Panc1 (cell line): ENCODE data around the gene KCNG1.

Source experiments
- CTCF ChIP-seq: fragments of 450-650 bp; IDR thresholded peaks from 2 replicates; pipeline ENCODE4 v1.5.1; 2017; ENCODE audit warnings: mild to moderate bottlenecking
- POLR2AphosphoS5 ChIP-seq: IDR thresholded peaks from 2 replicates; pipeline ENCODE4 v1.6.1; 2012; ENCODE audit warnings: mild to moderate bottlenecking, low read depth, low read length, moderate library complexity
- REST ChIP-seq, 2 experiments: IDR thresholded peaks; 2 replicates each; pipeline ENCODE4 v1.6.1; 2011 to 2012; ENCODE audit warnings: low read depth in 2 of 2, control low read depth in 1 of 2, low read length in 1 of 2, mild to moderate bottlenecking in 1 of 2, moderate library complexity in 1 of 2; ENCODE audit not compliant: insufficient read depth in 1 of 2
- SIN3A ChIP-seq: IDR thresholded peaks from 2 replicates; pipeline ENCODE4 v1.6.1; 2012; ENCODE audit warnings: low read depth, mild to moderate bottlenecking, low read length, moderate library complexity, borderline replicate concordance; ENCODE audit not compliant: insufficient read depth
- TCF7L2 ChIP-seq: IDR thresholded peaks from 2 replicates; pipeline ENCODE4 v1.6.1; 2011; ENCODE audit warnings: mild to moderate bottlenecking, low read depth, low read length, inconsistent platforms

- TF ChIP-seq CTCF (no peak), SIN3A (no peak), POLR2AphosphoS5 (no peak), REST (IDR thresholded peaks at IDR 0.05; ENCODE audit: insufficient read depth in 1 of 2, low read depth in 2 of 2, low read length in 1 of 2) (no peak), TCF7L2 (no peak)
Measured at GRCh38 chr20:51060301-51060700, 37.4 kb upstream of the KCNG1 start.
